NCI-H1092 treated with DMSO at 0.1 percent for 48 hours (cell line): Measurements from ENCODE around the gene ZNF783.
"Not testable (repeated sequence)": the region's sequence is repeated elsewhere in the genome, so short reads cannot be mapped to it uniquely, and the experiment has no call there.

Experiments
- DNase-seq: peaks from one replicate; lab custom pipeline; 2025; lab: John Stamatoyannopoulos, UW

The ZNF783 gene

GRCh38 chr7:149300620-149301285 lies 38.8 kb downstream of the ZNF783 start:
- no peak for DNase-seq

DNA sequence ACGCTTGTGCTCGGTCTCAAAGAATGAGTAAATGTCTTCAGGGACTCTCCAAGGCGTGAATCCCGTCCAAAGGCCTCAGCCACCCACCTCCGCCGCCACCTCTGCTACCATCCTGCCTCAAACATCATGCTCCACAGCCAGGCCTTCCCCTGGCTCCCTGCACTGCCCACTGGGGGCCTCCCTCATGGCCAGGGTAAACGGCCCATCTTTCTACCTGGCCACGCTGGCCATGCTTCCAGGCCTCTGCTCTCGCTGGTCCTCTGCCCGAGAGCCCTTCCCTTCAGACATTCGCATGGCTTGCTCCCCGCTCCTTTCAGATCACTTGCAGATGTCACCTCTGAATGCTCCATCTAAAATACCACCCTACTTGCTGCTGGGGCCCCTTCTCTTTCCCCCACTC lies 40.2 kb downstream of the ZNF783 start:
- no peak for DNase-seq

- DNase-seq: no peak
These were observed 40.9 kb downstream of the ZNF783 start for GRCh38 chr7:149302865-149303264.

DNA sequence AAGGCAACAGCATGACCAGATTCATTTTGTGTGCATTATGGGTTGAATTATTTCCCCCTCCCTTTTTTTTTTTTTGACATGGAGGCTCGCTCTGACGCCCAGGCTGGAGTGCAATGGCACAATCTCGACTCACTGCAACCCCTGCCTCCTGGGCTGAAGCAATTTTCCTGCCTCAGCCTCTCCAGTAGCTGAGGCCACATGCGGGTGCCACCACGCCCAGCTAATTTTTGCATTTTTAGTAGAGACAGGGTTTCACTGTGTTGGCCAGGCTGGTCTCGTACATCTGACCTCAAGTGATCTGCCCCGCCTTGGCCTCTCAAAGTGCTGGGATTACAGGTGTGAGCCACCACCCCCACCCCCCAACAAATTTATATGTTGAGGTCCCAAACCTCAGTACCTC lies 42.0 kb downstream of the ZNF783 start:
- no peak for DNase-seq

GRCh38 chr7:149306854-149307253 lies 44.9 kb downstream of the ZNF783 start:
- DNase-seq: no peak

DNA sequence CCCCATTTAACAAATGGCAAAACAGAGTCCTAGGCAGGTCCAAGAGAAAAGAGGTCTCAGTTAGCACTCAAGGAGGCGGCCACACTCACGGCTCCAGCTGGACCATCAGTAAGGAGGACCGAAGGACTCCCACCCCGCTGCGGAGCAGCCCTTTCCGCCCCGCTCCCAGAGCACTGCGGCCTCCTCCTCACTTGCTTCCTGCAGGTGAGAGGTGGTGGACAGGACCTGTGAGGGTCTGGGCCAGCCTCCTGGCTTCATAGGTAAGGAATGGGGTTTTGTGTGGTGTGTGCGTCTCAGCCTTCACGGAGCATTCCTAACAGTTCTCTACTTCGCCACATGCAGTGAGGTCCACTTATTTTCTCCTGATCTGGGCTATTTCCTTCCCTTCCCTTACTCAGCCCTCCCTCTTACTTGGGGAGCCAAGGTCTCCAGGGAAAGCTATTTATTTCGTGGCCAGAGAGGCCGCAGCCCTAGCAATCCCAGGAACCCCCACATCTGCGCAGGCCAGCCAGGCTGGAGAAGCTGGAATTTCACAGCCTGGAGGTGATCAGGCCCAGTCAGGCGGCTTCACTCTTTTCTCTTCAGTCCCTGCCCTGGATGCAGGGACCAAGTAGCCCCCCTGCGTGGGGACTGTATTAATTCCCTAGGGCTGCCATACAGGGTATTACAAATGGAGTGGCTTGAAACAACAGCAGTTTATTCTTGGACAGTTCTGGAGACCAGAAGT lies 45.9 kb downstream of the ZNF783 start:
- no peak for DNase-seq

- peak; percentile 69 for DNase-seq
These were observed 48.3 kb downstream of the ZNF783 start for GRCh38 chr7:149310113-149310836.

- no peak for DNase-seq
These were observed 49.1 kb downstream of the ZNF783 start for GRCh38 chr7:149310990-149311573.

DNA sequence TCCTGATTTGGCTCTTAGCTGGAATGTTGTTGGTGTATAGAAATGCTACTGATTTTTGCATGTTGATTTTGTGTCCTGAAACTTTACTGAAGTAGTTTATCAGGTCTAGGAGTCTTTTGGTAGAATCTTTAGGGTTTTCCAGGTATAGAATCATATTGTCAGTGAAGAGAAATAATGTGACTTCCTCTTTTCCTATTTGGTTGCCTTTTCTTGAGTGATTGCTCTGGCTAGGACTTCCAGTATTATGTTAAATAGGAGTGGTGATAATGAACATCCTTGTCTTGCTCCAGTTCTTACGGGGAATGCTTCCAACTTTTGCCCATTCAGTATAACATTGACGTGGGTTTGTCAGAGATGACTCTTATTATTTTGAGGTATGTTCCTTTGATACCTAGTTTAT lies 52.0 kb downstream of the ZNF783 start:
- DNase-seq: no peak

DNA sequence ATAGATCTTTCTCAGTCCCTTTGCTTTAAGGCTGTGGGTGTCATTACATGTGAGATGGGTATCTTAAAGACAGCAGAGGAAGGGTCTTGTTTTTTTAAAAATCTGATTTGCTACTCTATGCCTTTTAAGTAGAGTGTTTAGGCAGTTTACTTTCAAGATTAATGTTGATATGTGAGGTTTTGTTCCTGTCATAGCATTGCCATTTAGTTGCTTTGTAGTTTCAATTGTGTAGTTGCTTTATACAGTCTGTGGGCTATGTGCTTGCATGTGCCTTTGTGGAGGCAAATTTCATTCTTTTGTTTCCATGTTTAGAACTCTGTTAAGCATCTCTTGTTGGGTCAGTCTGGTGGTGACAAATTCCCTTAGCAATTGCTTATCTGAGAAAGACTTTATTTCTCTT lies 54.6 kb downstream of the ZNF783 start:
- no peak for DNase-seq

GRCh38 chr7:149317496-149317895 lies 55.5 kb downstream of the ZNF783 start:
- no peak for DNase-seq

GRCh38 chr7:149317986-149318672 lies 56.1 kb downstream of the ZNF783 start:
- no peak for DNase-seq

DNA sequence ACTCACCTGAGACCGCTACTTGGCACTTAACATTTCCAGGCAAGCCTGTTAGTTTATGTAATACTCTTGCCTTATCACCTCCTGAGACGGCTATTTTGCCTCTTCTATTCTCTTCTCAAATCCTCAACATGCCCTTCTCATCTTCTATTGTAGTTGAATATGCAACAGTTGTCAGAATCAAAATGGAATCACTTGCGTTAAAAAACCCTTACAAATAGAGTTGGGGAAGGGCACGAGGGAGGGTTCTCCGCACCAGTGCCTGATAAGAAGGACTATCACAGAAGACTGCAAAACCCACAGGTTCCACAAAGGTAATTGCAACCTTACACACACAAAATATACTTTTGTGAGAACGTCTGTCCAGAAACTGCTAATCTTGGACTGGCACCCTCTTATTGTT lies 57.4 kb downstream of the ZNF783 start:
- DNase-seq: no peak

GRCh38 chr7:149320313-149321124 lies 58.5 kb downstream of the ZNF783 start:
- no peak for DNase-seq

DNA sequence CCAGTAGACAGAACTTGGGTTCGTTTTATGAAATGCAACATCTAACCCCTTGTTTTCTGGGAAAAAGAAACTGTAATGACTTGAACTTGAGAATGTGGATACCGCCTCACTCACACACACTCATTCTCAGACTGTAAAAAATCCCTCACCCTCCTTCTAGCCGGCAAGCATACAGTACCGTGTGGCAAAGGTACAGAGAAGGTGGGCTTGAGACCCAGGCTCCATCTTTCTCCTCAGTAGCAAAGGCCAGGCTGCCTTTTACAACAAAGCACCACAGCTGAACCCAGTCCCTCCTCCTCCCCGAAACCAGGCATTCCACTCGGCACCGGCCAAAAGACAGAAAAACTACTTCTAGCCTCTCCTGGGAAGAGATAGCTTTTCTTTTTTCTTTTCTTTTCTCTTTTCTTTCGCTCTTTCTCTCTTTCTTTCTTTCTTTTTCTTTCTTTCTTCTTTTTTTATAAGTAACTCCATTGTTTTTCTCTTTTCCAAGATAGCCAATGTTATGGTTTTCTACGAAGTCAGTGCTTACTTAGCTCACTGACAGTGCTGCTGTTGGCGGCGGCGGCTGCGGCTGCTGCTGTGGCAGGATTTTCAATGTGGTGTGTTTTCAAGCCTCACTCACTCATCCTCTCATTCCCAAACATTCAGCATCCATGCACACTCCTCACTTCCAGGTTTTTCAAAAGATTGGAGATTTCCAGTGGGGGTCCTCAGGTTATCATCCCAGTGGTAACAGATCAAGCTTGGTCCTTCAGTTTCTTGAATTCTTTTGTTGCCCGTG lies 59.3 kb downstream of the ZNF783 start:
- DNase-seq: not testable (repeated sequence)

DNA sequence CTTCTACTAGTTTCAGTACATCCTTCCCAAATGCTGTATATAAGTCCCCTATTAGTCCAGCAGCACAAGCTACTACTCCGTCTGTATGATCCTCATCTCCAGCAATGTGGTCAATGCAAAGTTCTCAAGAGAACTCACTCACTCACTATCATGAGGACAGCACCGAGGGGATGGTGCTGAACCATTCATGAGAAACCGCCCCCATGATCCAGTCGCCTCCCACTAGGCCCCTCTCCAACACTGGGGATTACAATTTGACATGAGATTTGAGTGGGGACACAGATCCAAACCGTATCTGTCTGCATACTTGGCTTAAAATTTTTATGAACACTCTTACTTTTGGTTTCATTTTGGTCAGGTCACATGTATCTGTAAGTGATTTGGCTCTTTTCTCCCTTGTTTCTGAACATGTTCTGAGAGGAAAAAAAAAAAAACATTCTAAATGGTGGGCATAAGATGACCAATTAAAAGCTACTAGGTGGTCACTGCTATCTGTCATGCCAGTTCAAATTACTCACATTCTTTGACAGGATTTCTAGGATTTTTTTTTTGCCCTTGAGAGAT lies 60.1 kb downstream of the ZNF783 start:
- DNase-seq: no peak

- DNase-seq: no peak
These were observed 60.7 kb downstream of the ZNF783 start for GRCh38 chr7:149322737-149323136.

- no peak for DNase-seq
These were observed 63.3 kb downstream of the ZNF783 start for GRCh38 chr7:149325248-149325647.

GRCh38 chr7:149329265-149329664 lies 67.3 kb downstream of the ZNF783 start:
- DNase-seq: no peak

DNA sequence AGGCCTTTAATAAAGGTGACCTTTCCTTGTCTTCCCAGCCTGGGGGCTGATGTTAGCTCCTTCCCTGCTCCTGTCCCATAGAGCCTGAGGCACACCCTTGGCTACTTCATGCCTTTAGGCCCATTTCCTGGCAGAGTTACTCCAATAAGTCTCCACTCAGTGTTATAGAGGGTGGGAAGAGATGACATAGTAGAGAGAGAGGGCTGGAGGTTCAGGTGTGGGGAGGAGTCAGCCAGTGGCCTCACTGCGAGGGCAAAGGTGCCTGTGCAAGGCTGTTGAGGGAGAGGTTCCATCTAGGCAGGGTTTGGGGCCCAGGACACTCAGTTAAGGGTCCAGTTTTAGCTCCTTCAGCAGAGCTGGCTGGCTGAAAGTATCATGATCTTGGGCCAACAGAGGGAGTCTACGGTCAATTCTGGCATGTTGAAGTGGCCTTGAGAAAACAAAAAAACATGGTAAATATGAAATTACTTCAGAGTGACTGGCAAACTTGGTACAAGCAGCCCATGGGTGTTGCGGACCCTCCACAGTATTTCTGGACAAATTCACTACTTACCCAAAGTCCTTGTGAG lies 67.9 kb downstream of the ZNF783 start:
- no peak for DNase-seq
